Suprapubic skin (tissue), 4 donors: ENCODE data around the gene TRMT112. TPM values are rescaled to one million over a fixed set of nuclear protein-coding genes. Genes with fewer than 3 reads are reported as not detected.

Experiments used
- DNase-seq, 2 donors: peaks; one replicate each; pipeline ENCODE4 v3.0.0-alpha.2; 2019; ENCODE audit warnings: low spot score in 2 of 2
- H3K27ac ChIP-seq: fragments of 200-600 bp; sonication (generic); one replicate; pipeline ENCODE4 v1.5.1; 2019
- H3K27me3 ChIP-seq: fragments of 200-600 bp; sonication (generic); one replicate; pipeline ENCODE4 v1.5.1; 2019
- H3K36me3 ChIP-seq: fragments of 200-600 bp; sonication (generic); one replicate; pipeline ENCODE4 v1.5.1; 2019
- H3K4me1 ChIP-seq: fragments of 200-600 bp; sonication (generic); one replicate; pipeline ENCODE4 v1.5.1; 2019
- H3K4me3 ChIP-seq: fragments of 200-600 bp; sonication (generic); one replicate; pipeline ENCODE4 v1.5.1; 2019; ENCODE audit warnings: mild to moderate bottlenecking
- H3K9me3 ChIP-seq: fragments of 200-600 bp; sonication (generic); one replicate; pipeline ENCODE4 v1.5.1; 2019
- EP300 ChIP-seq: sonication (generic); formaldehyde crosslinking; IDR thresholded peaks from one replicate; pipeline ENCODE4 v1.6.1; 2017; ENCODE audit warnings: antibody characterized with exemption
- POLR2A ChIP-seq, 2 donors: fragments of 450-650 bp; IDR thresholded peaks; one replicate each; pipeline ENCODE4 v1.6.1; 2017; ENCODE audit warnings: antibody characterized with exemption in 2 of 2, mild to moderate bottlenecking in 2 of 2, moderate library complexity in 2 of 2
- POLR2AphosphoS5 ChIP-seq, 3 donors: sonication (generic); formaldehyde crosslinking; IDR thresholded peaks; one replicate each; pipeline ENCODE4 v1.6.1; 2017; ENCODE audit warnings: antibody characterized with exemption in 3 of 3
- WGBS: methylation state at CpG from one replicate; pipeline ENCODE4 v1.1.5; 2018; 5-methylcytosine and 5-hydroxymethylcytosine counted together
- total RNA-seq, 4 donors: library from RNA; depleted of rRNA; stranded (reverse); fragments of >200 nt; gene quantifications; one replicate each; pipeline ENCODE4 v1.1.0, GENCODE V29; 2016
- TF ChIP-seq, protein P1 (sequence below), 2 donors: fragments of 200-600 bp in 1 of 2; fragments of 450-650 bp in 1 of 2; sonication (generic) in 1 of 2; IDR thresholded peaks; one replicate each; pipeline ENCODE4 v1.5.1; 2016 to 2019; ENCODE audit warnings: antibody characterized with exemption in 2 of 2, mild to moderate bottlenecking in 1 of 2, moderate library complexity in 1 of 2

Gene TRMT112
- total RNA-seq, 4 donors from 2014 or later = 170 to 332 (median 255) TPM

GRCh38 chr11:64281957-64282770 lies 35.2 kb downstream of the TRMT112 start:
- 92% methylated on average over 22 of the region's 22 CpGs for whole genome bisulfite sequencing
- H3K27me3 ChIP-seq = no peaks in the 10 kb centered on the region
- peaks cover 9% of the 10 kb centered on the region for H3K36me3 ChIP-seq
- TF ChIP-seq, protein P1, sequence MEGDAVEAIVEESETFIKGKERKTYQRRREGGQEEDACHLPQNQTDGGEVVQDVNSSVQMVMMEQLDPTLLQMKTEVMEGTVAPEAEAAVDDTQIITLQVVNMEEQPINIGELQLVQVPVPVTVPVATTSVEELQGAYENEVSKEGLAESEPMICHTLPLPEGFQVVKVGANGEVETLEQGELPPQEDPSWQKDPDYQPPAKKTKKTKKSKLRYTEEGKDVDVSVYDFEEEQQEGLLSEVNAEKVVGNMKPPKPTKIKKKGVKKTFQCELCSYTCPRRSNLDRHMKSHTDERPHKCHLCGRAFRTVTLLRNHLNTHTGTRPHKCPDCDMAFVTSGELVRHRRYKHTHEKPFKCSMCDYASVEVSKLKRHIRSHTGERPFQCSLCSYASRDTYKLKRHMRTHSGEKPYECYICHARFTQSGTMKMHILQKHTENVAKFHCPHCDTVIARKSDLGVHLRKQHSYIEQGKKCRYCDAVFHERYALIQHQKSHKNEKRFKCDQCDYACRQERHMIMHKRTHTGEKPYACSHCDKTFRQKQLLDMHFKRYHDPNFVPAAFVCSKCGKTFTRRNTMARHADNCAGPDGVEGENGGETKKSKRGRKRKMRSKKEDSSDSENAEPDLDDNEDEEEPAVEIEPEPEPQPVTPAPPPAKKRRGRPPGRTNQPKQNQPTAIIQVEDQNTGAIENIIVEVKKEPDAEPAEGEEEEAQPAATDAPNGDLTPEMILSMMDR (IDR thresholded peaks at IDR 0.05) = no peak
- TF ChIP-seq EP300 (no peak), POLR2AphosphoS5 (IDR thresholded peaks at IDR 0.05) (no peak), POLR2A (IDR thresholded peaks at IDR 0.05) (no peak)
- peaks cover 33% of the 10 kb centered on the region for H3K4me1 ChIP-seq
- H3K27ac ChIP-seq = no peak overlapping the region
- DNase-seq = no peak
- H3K4me3 ChIP-seq = no peak overlapping the region
- H3K9me3 ChIP-seq = no peaks in the 10 kb centered on the region

- H3K27ac ChIP-seq = no peak overlapping the region
- no peaks in the 10 kb centered on the region for H3K27me3 ChIP-seq
- TF ChIP-seq EP300 = no peak
- TF ChIP-seq, protein P1 (IDR thresholded peaks at IDR 0.05) = no peak
- no peak for TF ChIP-seq POLR2A (IDR thresholded peaks at IDR 0.05)
- no peak for TF ChIP-seq POLR2AphosphoS5 (IDR thresholded peaks at IDR 0.05)
- H3K4me1 ChIP-seq = peaks cover 23% of the 10 kb centered on the region
- no peak for DNase-seq
- WGBS = 88% methylated on average over 8 of the region's 8 CpGs
- no peaks in the 10 kb centered on the region for H3K9me3 ChIP-seq
- peaks cover 14% of the 10 kb centered on the region for H3K36me3 ChIP-seq
- no peak overlapping the region for H3K4me3 ChIP-seq
Measured at GRCh38 chr11:64278576-64279190, 38.7 kb downstream of the TRMT112 start.

DNA sequence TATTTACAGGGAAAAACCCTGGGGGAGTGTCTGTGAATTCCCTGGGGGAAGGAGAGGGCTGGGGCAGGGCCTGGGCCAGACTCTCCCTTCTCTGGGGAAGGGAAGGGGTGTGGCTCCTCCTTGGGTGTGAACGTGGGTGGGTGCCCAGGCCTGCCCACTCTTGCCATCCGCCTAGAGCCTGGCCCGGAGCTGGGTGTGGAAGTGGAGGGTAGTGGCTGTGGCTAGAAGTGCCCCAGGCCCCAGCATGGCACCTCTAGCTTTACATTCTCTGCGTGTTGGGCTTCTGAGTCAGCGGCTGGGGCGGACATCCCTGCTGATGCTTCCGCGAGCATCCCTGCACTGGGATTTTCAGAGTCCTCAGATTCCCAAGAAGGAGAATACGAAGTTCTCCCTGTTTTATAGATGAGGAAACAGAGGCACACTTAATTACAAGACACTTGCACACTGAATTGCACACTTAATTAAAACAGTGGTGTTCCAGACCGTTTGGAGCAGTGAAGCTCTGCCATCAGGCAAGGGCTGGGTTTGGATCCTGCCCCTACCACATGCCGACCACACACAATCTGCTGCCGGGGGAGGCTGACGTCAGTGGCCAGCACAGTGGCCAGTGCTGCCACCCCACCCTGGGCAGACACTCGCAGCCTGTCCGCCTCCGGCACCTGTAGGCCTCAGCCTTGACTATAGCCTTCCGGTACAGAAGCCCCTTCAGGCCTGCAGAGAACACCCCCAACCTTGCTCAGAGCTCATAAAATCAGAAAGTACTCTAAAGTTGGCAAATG lies 40.5 kb downstream of the TRMT112 start:
- no peak overlapping the region for H3K4me3 ChIP-seq
- no peak for DNase-seq
- WGBS = 76% methylated on average over 6 of the region's 17 CpGs

DNA sequence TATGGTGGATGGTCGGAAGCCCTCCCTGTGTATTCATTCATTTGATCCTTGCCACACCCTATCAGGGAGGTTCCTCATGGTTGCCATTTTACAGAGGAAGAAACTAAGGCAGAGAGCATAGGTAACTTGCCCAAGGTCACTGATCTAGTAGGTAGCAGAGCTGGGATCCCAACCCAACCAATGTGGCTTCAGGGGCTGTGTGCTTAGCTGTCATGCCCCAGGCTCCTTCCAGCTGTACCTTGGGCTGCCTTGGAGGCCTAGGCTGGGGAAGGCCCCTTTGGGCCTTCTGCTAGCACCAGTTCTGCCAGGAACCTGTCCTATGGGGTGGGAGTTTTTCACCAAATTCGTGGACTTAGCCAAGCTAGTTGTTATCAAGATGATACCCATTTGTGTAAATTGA lies 41.5 kb downstream of the TRMT112 start:
- 79% methylated on average over 1 of the region's 2 CpGs for WGBS
- H3K4me3 ChIP-seq = no peak overlapping the region
- peaks cover 24% of the 10 kb centered on the region for H3K4me1 ChIP-seq
- no peaks in the 10 kb centered on the region for H3K27me3 ChIP-seq
- DNase-seq = no peak
- TF ChIP-seq, protein P1 (IDR thresholded peaks at IDR 0.05) = no peak
- TF ChIP-seq POLR2AphosphoS5 (IDR thresholded peaks at IDR 0.05) = no peak
- TF ChIP-seq POLR2A (IDR thresholded peaks at IDR 0.05) = no peak
- TF ChIP-seq EP300 = no peak
- no peaks in the 10 kb centered on the region for H3K9me3 ChIP-seq
- H3K27ac ChIP-seq = no peak overlapping the region
- peaks cover 14% of the 10 kb centered on the region for H3K36me3 ChIP-seq

More for the DNA sequence above, 40.5 kb downstream of the TRMT112 start:
- H3K27ac ChIP-seq = peak overlapping the region; percentile 7
- no peak for TF ChIP-seq POLR2A (IDR thresholded peaks at IDR 0.05)
- no peak for TF ChIP-seq EP300
- no peak for TF ChIP-seq POLR2AphosphoS5 (IDR thresholded peaks at IDR 0.05)
- TF ChIP-seq, protein P1 (IDR thresholded peaks at IDR 0.05) = no peak
- H3K9me3 ChIP-seq = no peaks in the 10 kb centered on the region
- H3K36me3 ChIP-seq = peaks cover 14% of the 10 kb centered on the region
- H3K4me1 ChIP-seq = peaks cover 19% of the 10 kb centered on the region
- no peaks in the 10 kb centered on the region for H3K27me3 ChIP-seq
